ENCODE data around the gene GPR37L1.
"Not testable (repeated sequence)": the region's sequence is repeated elsewhere in the genome, so short reads cannot be mapped to it uniquely, and the experiment has no call there.

Gene GPR37L1

GRCh38 chr1:202133989-202134388 is 11.3 kb downstream of the GPR37L1 start:
- Histone ChIP-seq H3K9ac (ENCODE audit: insufficient read length) (no peak overlapping the region), H3K9me3 (ENCODE audit: low read depth, low read length) (no peaks in the 10 kb centered on the region), H3K27ac (no peak overlapping the region), H3K4me3 (no peak overlapping the region), H3K36me3 (ENCODE audit: insufficient read depth, low read length) (peaks cover 20% of the 10 kb centered on the region; the same call in 1 of the 2 replicates)
- DNase-seq (ENCODE audit: low read depth, low spot score): no peak
- TF ChIP-seq FOXP2 (optimal IDR thresholded peaks at IDR 0.05; ENCODE audit: control extremely low read depth, extremely low read length, insufficient read depth) (no peak), POLR2AphosphoS5 (IDR thresholded peaks at IDR 0.05; ENCODE audit: borderline replicate concordance, low read depth, low read length) (no peak), EZH2 (IDR thresholded peaks at IDR 0.05) (no peak)

- H3K9ac ChIP-seq (ENCODE audit: insufficient read length): no peak overlapping the region
- H3K27ac ChIP-seq: no peak overlapping the region
- H3K4me3 ChIP-seq: no peak overlapping the region
- no peaks in the 10 kb centered on the region for H3K9me3 ChIP-seq (ENCODE audit: low read depth, low read length)
- DNase-seq (ENCODE audit: low read depth, low spot score): no peak
- no peak for TF ChIP-seq FOXP2 (optimal IDR thresholded peaks at IDR 0.05; ENCODE audit: control extremely low read depth, extremely low read length, insufficient read depth)
- TF ChIP-seq POLR2AphosphoS5 (IDR thresholded peaks at IDR 0.05; ENCODE audit: borderline replicate concordance, low read depth, low read length): no peak
- no peak for TF ChIP-seq EZH2 (IDR thresholded peaks at IDR 0.05)
- peaks cover 20% of the 10 kb centered on the region; the same call in 1 of the 2 replicates for H3K36me3 ChIP-seq (ENCODE audit: insufficient read depth, low read length)
Measured at GRCh38 chr1:202134645-202135172, 12.0 kb downstream of the GPR37L1 start.

- DNase-seq (ENCODE audit: low read depth, low spot score): no peak
- Histone ChIP-seq H3K9me3 (ENCODE audit: low read depth, low read length) (no peaks in the 10 kb centered on the region), H3K4me3 (no peak overlapping the region), H3K27ac (no peak overlapping the region), H3K36me3 (ENCODE audit: insufficient read depth, low read length) (peaks cover 20% of the 10 kb centered on the region; the same call in 1 of the 2 replicates), H3K9ac (ENCODE audit: insufficient read length) (no peak overlapping the region)
- TF ChIP-seq FOXP2 (optimal IDR thresholded peaks at IDR 0.05; ENCODE audit: control extremely low read depth, extremely low read length, insufficient read depth) (no peak), POLR2AphosphoS5 (IDR thresholded peaks at IDR 0.05; ENCODE audit: borderline replicate concordance, low read depth, low read length) (no peak), EZH2 (IDR thresholded peaks at IDR 0.05) (no peak)
Measured at GRCh38 chr1:202135221-202135721, 12.6 kb downstream of the GPR37L1 start.

GRCh38 chr1:202140833-202141232 is 18.1 kb downstream of the GPR37L1 start:
- Histone ChIP-seq H3K36me3 (ENCODE audit: insufficient read depth, low read length) (no peaks in the 10 kb centered on the region; the same call in 1 of the 2 replicates), H3K4me3 (no peak overlapping the region)

GRCh38 chr1:202141468-202141867 is 18.8 kb downstream of the GPR37L1 start:
- not testable (repeated sequence) for H3K4me3 ChIP-seq; DNase-seq (ENCODE audit: low read depth, low spot score); H3K27ac ChIP-seq; H3K36me3 ChIP-seq (ENCODE audit: insufficient read depth, low read length); H3K9ac ChIP-seq (ENCODE audit: insufficient read length); H3K9me3 ChIP-seq (ENCODE audit: low read depth, low read length)

More at GRCh38 chr1:202140833-202141232, 18.1 kb downstream of the GPR37L1 start:
- TF ChIP-seq FOXP2 (optimal IDR thresholded peaks at IDR 0.05; ENCODE audit: control extremely low read depth, extremely low read length, insufficient read depth): no peak
- Histone ChIP-seq H3K27ac (no peak overlapping the region), H3K9ac (ENCODE audit: insufficient read length) (peak overlapping the region; percentile 15), H3K9me3 (ENCODE audit: low read depth, low read length) (no peaks in the 10 kb centered on the region)
- DNase-seq (ENCODE audit: low read depth, low spot score): no peak

- no peak overlapping the region for H3K27ac ChIP-seq
- no peaks in the 10 kb centered on the region for H3K9me3 ChIP-seq (ENCODE audit: low read depth, low read length)
- no peak for DNase-seq (ENCODE audit: low read depth, low spot score)
- TF ChIP-seq FOXP2 (optimal IDR thresholded peaks at IDR 0.05; ENCODE audit: control extremely low read depth, extremely low read length, insufficient read depth) (no peak), EZH2 (IDR thresholded peaks at IDR 0.05) (no peak), POLR2AphosphoS5 (IDR thresholded peaks at IDR 0.05; ENCODE audit: borderline replicate concordance, low read depth, low read length) (no peak)
- peak overlapping the region; percentile 84 for H3K9ac ChIP-seq (ENCODE audit: insufficient read length)
- peak overlapping the region; percentile 78 for H3K4me3 ChIP-seq
- no peaks in the 10 kb centered on the region for H3K36me3 ChIP-seq (ENCODE audit: insufficient read depth, low read length)
Measured at GRCh38 chr1:202143011-202143767, 20.5 kb downstream of the GPR37L1 start.

GRCh38 chr1:202143768-202144401 is 21.2 kb downstream of the GPR37L1 start:
- Histone ChIP-seq H3K9me3 (ENCODE audit: low read depth, low read length) (no peaks in the 10 kb centered on the region), H3K36me3 (ENCODE audit: insufficient read depth, low read length) (no peaks in the 10 kb centered on the region), H3K9ac (ENCODE audit: insufficient read length) (peak overlapping the region; percentile 84), H3K4me3 (peak overlapping the region; percentile 78), H3K27ac (no peak overlapping the region)
- TF ChIP-seq FOXP2 (optimal IDR thresholded peaks at IDR 0.05; ENCODE audit: control extremely low read depth, extremely low read length, insufficient read depth) (no peak), EZH2 (IDR thresholded peaks at IDR 0.05) (no peak)
- DNase-seq (ENCODE audit: low read depth, low spot score): no peak

- peak within 1 kb of the TSS; percentile 78 for H3K4me3 ChIP-seq
- no peak within 1 kb of the TSS for H3K27ac ChIP-seq
- no peaks in the 10 kb centered on the region for H3K9me3 ChIP-seq (ENCODE audit: low read depth, low read length)
- no peak for TF ChIP-seq EZH2 (IDR thresholded peaks at IDR 0.05)
- no peak for TF ChIP-seq FOXP2 (optimal IDR thresholded peaks at IDR 0.05; ENCODE audit: control extremely low read depth, extremely low read length, insufficient read depth)
- peak; percentile 47; the same call in 1 of the 2 replicates for TF ChIP-seq POLR2AphosphoS5 (IDR thresholded peaks at IDR 0.05; ENCODE audit: borderline replicate concordance, low read depth, low read length)
- peak within 1 kb of the TSS; percentile 84 for H3K9ac ChIP-seq (ENCODE audit: insufficient read length)
- DNase-seq (ENCODE audit: low read depth, low spot score): no peak
- H3K36me3 ChIP-seq (ENCODE audit: insufficient read depth, low read length): no peaks in the 10 kb centered on the region
Measured at GRCh38 chr1:202144402-202145067, 21.8 kb downstream of the GPR37L1 start, which contains the start of gene ARL8A. Gene ARL8A (minus strand): TSS chr1:202144737. CDS start chr1:202144572, 165 bp downstream.

Data from SK-N-MC (cell line).